Activated CD4-positive, CD25-positive, alpha-beta regulatory T cell (primary cell): ENCODE results near the gene RASSF3.
"Not testable (repeated sequence)": the region's sequence is repeated elsewhere in the genome, so short reads cannot be mapped to it uniquely, and the experiment has no call there.

Experiments
- DNase-seq, 4 experiments: peaks; one replicate each; lab custom pipeline; 2025; lab: John Stamatoyannopoulos, UW

The RASSF3 gene

GRCh38 chr12:64633940-64634337 lies 23.6 kb downstream of the RASSF3 start:
- peak in 1 of 4 experiments; percentile 13 for DNase-seq

DNA sequence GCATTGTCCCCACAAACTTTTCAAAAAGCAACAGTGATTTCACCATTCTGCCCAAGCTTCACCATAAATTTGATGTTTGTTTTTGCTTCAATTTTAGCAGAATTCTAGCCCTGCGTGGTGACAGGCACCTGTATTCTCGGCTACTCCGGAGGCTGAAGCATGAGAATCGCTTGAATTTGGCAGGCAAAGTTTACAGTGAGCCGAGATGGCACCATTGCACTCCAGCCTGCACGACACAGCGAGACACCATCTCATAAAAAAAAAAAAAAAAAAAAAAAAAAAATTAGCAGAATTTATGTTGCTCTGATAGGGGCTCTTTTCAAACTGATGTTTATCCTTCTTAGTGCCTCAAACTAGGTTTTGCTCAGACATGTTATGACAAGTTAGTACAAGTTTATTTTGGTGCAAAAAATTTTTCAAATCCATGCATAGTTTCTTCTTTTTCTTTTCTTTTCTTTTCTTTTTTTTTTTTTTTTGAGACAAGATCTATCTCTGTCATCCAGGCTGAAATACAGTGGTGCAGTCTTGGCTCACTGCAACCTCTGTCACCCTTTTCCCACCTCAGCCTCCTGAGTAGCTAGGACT lies 24.3 kb downstream of the RASSF3 start:
- DNase-seq = no peak

DNA sequence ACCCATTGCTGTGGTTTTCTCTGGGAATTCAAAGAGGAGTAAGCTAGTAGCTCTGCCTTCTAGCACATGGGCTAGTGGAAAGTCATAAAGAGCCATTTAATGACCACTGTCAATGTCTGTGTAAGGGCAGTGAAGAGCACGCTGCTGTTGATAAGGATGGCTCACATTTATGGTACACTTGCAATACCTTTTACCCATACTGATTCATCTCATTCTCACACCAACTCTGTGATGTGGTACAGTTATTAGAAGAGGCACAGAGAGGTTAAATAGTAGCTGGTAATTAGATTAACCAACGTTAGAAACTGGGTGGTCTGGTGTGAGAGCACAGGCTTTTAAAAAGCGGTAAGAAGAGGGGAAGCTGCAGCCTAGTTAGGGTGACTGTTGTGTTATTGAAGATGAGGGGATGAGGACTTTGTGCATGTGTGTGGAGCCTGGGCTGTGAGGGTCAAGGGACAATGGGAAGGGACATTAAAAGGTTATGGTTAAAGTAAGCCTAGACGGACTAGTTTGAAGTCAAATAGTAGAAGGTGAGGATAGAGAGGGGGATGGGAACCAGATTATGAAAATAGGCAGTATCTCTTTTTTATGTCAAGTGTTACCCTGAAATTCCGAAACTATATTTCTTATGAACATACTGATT lies 25.2 kb downstream of the RASSF3 start:
- DNase-seq = no peak

DNA sequence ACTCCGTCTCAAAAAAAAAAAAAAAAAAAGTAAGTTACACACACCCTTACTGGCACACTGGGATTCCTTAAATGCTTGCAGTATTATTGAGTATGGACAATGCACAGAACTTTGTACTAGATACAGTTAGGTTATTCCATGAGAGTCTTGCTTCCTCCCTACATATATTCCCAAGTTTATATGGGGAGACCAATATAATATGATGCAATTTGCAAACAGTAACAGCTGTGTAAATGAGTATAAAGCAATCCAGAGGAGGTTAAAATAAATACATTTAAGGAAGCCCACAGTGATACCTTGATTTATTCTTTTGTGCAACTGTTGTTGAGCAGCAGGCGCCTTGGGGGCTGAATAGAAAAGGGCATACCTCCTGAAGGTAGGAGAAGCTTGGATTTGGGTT lies 26.6 kb downstream of the RASSF3 start:
- no peak for DNase-seq

- no peak for DNase-seq
Measured at GRCh38 chr12:64639466-64639865, 29.2 kb downstream of the RASSF3 start.

DNA sequence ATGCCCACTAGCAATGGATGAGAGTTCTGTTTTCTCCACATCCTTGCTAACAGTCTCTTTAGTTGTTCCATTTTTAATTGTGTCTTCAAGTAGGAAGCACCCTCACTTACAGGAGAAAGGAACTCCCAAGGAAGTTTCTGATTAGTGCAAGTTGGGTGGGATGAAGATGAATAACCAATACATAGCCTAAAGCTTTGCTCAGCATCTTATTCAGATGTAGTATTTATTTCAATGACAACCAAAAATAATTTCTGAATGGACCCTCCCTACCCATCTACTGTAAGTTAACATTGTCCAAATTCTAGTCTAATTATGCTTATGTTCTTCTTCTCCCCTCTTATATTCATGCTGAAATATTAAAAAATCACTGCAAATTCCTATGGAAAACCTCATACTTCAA lies 36.0 kb downstream of the RASSF3 start:
- no peak for DNase-seq

GRCh38 chr12:64649487-64649886 lies 39.2 kb downstream of the RASSF3 start:
- DNase-seq = no peak

- DNase-seq = no peak
Measured at GRCh38 chr12:64650762-64651161, 40.5 kb downstream of the RASSF3 start.

GRCh38 chr12:64652346-64652745 lies 42.1 kb downstream of the RASSF3 start:
- DNase-seq = no peak

GRCh38 chr12:64653123-64653522 lies 42.8 kb downstream of the RASSF3 start:
- no peak for DNase-seq

DNA sequence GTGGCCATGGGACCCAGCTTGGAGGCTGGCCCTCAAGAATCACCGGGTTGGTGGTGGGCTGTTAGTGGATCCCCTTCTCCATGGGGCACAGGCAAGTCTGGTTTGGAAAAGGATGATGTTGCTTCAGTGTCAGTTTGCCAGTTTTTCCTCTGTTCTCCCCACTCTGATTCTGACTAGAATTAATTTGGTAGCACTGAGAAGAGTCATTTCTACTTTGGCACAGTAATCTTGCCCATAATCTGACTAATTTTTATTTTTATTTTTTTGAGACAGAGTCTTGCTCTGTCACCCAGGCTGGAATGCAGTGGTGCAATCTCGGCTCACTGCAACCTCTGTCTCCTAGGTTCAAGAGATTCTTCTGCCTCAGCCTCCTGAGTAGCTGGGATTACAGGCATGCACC lies 43.6 kb downstream of the RASSF3 start:
- DNase-seq = not testable (repeated sequence)

- no peak for DNase-seq
Measured at GRCh38 chr12:64655141-64655540, 44.8 kb downstream of the RASSF3 start.

DNA sequence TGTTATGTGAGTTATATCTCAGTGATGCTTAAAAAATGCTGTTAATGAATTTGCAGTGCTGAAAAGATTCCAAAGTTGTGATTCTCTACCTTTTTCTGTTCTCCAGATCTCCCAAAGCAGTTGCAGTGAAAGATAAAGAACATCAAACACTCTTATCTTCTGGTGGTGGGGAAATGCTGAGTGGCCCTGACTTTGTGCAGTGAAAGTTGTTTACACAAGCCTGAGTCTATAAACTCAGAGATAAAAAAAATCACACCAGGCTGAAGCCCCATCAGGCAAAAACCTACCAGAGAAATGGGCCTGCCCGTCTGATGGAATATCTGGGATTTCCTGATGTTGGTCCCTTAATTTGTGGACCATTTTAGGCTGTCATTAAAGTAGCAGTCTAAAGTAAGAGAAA lies 46.1 kb downstream of the RASSF3 start:
- DNase-seq = no peak

- no peak for DNase-seq
Measured at GRCh38 chr12:64658892-64659481, 48.7 kb downstream of the RASSF3 start.

- DNase-seq = no peak
Measured at GRCh38 chr12:64660237-64661018, 50.1 kb downstream of the RASSF3 start.

DNA sequence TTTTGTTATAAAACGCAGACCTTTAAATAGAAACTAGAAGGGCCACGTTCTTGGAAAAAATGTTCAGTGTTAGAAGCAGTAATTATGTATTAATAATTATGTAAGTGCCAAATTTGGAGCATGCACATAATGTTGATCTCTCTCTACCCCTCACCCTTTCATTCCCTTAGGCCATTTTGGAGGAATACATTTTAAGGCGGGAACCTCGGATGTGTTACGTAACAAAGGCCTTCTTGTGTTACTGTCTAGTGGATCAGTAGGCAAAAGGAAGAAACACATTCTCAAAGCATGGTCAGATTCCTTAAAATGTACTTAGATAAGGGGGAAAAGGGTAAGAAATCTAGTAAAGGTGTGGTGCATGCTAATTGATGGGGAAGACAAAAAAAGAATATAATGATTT lies 52.7 kb downstream of the RASSF3 start:
- no peak for DNase-seq

DNA sequence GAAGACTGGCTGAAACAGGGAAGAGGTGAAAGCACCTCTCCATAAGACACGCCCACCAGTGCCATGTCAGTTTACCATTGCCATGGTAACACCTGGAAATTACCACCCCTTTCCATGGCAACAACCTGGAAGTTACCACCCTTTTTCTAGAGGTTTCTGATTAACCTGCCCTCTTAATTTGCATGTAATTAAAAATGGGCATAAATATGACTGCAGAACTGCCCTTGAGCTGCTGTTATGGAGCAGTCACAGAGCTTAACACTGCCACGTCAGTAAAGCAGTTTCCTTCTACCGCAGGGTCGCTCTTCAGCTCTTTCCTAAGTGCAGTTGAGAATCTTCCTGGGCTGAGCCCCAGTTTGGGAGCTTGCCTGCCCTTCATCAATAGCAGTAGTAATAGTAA lies 55.2 kb downstream of the RASSF3 start:
- peak in 1 of 4 experiments; percentile 6 for DNase-seq

- DNase-seq = no peak
Measured at GRCh38 chr12:64666054-64666914, 56.0 kb downstream of the RASSF3 start.

DNA sequence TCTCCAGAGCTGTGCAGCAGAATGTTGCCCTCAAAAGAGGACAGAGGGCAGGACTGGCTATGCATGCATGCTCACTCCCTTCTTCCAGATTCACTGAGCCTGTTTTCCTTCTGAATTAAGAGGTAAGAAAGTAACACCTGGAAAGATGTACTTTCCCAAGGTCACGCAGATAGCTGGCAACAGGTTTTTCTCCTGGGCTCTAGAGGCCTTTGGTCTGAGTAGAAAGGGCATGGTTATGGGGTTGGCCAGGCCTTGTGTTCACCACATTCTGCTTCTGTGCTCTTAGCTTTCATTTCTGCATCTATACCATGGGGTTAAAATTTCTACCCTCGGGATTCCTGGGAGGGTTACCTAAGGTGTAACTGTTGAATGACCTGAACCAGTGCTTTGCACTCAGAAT lies 57.5 kb downstream of the RASSF3 start:
- no peak for DNase-seq

DNA sequence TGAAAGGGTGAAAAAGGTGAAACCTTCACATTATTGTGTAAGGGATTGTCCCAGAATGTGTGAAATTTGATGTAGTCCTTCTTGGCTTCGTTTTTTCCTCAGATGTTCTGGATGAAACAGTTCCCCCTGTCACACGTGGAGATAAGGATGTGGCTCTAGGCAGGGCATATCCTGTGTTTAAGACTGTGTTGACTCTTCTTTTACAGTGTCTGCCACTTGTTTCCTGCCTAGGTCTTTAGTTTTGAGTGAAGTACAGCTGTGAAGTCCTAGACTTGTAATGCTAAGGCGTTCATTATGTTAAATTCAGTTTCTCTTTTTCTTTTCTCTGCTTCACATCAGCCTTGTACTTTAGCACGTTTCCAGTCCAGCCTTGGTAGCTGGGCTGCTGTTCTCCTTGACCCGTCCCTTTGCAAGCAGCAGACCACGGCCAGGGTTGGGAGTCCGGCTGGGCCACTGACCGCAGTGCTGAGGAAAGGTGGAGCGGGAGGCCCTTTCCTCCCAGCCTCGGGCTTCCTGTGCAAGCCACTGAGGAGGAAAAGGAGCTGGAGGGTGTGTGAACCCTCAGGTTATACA lies 59.1 kb downstream of the RASSF3 start:
- DNase-seq = peak in 1 of 4 experiments; percentile 14

GRCh38 chr12:64670019-64670418 lies 59.7 kb downstream of the RASSF3 start:
- no peak for DNase-seq
